Hindlimb muscle (tissue), 1 donor: ENCODE results near the gene TEP1. TPM values are rescaled to one million over a fixed set of nuclear protein-coding genes. Genes with fewer than 3 reads are reported as not detected.
A peak's percentile ranks its signal among the peaks of the same experiment; 100 is the strongest.
"Not testable (repeated sequence)": the region's sequence is repeated elsewhere in the genome, so short reads cannot be mapped to it uniquely, and the experiment has no call there.

Source experiments
- DNase-seq: peaks from one replicate; pipeline ENCODE4 v3.0.0-alpha.2; 2013
- polyA plus RNA-seq: library from polyadenylated mRNA; unstranded; fragments of 120-200 nt; gene quantifications from one replicate; pipeline ENCODE4 v1.2.1, GENCODE V29; 2013; ENCODE audit not compliant: insufficient read length

The TEP1 gene
- polyA plus RNA-seq, 1 donor: 17.5 TPM

DNA sequence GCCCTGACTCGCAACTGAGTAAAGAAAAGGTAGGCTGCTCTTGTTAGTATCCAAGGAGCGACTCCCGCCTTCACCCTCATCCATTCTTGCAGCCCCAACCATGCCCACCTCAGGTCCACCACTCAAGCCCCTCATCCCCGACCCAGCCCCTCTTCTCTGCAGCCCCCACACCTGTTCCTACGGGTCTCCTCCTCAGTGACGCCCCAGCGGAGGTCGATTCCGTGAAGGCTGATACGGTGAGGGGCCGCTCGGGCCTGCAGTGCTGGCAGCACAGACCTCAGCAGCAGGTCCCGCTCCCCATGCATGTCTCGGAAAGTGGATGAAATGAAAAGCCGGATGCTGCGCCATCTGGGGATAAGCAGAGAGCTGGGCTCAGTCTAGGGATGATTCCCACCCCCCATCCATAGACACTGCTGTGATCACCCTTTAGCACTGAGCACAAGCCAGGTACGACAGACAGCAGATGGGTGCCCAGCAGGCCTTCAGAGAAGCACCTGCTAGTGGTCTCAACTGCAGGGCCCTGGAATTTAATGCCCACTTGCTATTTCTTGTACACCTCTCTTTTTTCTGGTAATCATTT is 26.9 kb downstream of the TEP1 start:
- no peak for DNase-seq

- no peak for DNase-seq
These were observed 28.4 kb downstream of the TEP1 start for GRCh38 chr14:20384886-20385285.

DNA sequence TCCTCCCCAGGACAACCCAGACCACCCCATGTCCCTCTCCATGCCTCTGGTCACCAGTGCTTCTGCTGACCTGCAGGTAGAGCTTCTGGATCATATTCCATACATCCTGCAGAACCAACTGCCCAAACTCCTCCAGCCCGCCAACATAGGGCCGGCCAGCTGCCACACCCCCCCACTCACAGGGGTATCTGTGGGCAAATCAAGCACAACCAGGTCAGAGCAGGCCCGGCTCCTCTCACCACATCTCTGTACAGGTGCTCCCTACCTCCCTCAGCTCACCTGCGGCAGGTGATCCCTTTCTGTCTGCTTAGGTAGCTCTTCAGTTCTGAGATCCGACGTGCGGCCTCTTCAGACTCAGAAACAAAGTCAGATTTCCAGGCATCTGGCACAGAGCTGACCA is 29.0 kb downstream of the TEP1 start:
- no peak for DNase-seq

DNA sequence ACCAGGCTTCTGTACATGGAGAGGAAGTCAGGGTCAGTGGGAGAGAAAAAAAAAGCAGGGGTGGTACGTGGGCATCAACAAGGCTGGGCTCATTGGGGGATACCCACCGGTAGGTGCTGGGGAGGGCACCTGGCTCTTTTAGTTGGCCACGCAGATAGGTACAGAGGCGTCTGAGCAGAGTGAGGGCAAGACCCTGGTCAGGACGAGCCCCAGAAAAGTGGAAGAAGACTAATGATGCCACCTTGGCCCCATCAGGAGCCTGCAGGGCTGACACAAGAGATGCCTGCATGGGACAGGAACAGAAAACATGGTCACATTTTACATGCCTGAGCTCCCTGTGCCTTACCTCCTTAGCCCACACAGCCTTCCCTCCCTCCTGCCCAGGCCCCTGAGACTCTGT is 29.7 kb downstream of the TEP1 start:
- DNase-seq: no peak

GRCh38 chr14:20383032-20383431 is 30.3 kb downstream of the TEP1 start:
- DNase-seq: no peak

DNA sequence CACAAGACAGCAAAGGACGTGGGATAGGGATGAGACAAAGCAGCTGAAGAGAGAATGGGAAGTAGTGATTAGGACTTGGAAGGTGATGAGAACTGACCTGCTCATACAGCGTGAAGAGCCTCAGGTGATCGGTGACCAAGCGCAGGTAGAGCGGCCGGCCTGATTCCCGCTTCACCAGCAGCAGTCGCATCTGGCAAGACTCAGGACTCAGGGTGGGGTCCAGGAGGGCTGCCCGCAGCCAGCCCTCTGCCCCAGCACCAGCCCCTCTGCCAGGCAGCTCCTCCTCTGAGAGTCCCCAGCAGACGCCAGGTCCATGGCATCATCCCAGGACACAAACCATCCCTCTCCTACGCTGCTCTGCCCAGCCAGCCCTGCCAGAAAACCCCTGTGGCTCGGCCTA is 30.8 kb downstream of the TEP1 start:
- no peak for DNase-seq

GRCh38 chr14:20381341-20381740 is 32.0 kb downstream of the TEP1 start:
- no peak for DNase-seq

DNA sequence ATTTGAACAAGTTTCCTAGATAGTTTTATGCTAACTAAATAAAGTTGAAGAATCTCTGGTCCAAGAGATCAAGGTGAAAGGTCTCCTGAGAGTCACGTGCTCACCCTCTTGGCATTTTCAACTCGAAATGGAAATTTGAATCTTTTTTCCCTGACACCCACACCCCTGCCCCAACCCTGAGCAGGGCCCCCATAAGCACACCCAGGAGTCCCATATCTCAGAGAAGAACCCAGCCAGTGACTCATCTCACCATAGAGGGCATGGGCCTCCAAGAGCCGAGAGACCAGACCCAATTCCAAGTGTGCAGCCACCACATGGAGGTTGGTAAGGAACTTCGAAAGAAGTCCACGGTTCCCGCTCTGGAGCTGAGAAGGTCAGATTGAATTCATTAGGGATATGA is 32.6 kb downstream of the TEP1 start:
- DNase-seq: no peak

GRCh38 chr14:20379743-20380142 is 33.6 kb downstream of the TEP1 start:
- no peak for DNase-seq

DNA sequence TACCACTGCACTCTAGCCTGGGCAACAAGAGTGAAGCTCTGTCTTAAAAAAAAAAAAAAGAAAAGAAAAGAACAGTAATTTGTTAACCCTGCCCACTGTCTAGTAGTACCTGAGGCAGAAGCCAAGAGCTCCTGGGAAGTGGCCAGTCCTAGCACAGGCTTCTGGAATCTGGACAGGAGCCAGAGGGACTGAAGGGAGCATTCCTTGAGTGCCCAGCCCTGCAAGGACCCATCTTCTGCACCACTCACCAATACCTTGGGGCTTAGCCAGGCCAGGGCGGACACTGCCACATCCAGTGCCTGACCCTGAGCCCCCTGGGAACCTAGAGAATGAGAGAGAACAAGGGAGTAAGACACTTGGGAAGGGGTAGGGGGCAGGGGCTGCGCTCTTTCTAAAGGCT is 36.1 kb downstream of the TEP1 start:
- no peak for DNase-seq

- DNase-seq: no peak
These were observed 37.2 kb downstream of the TEP1 start for GRCh38 chr14:20376071-20376588.

DNA sequence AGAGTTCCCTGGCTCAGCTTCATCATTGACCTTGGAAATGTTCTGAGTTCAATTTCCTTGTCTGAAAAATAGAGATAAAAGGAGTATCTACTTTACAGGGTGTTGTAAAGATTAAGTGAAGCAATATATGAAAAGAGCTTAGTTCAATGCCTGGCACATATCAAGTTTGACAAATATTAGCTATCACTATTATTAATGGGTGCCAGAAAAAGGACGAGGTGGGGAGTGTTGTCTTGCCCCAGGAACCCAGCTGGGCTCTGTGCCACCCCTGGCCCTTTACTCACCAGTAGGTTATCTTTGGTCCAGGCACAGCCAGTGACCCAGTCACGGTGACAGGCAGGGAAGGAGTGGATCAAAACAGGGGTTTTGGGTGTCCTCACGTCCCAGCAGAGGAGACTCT is 37.8 kb downstream of the TEP1 start:
- DNase-seq: no peak

DNA sequence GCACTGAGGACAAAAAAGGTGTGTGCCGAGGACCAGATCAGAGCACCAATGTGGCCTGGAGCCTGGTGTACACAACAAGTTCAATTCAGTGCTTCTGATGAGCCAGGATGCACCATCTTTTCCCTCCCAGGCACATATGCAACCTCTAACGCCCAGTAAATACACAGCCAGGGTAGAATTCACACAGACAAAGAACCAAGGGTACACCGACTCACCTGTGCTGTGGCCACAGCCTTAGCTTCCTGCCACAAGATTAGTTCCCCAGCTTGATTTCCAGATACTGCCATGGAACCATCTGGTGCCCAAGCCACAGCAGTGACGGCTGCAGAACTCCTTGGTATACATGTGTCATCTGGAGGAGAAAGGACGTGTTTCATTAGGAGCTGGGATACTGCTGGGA is 40.5 kb downstream of the TEP1 start:
- DNase-seq: no peak

GRCh38 chr14:20365928-20366327 is 47.4 kb downstream of the TEP1 start:
- no peak for DNase-seq

- not testable (repeated sequence) for DNase-seq
These were observed 54.8 kb downstream of the TEP1 start for GRCh38 chr14:20358474-20358873.

GRCh38 chr14:20356422-20356821 is 56.9 kb downstream of the TEP1 start:
- no peak for DNase-seq

DNA sequence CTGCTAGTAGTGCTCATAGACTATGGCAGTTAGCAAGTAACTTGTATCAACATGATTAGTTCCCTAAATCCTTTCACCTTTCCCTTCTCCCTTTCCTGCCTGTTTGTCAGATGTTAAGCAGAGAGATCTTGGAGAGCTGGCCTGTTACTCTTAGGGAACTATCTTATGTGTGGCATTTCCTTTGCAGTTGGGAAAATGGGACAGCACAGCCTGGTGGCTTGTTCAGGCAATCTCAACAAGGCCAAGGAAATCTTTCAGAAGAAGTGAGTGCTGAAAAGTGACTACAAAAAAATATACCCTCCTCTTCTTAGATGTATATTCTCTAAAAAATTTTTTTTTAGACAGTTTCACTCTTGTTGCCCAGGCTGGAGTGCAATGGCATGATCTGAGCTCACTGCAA is 62.4 kb downstream of the TEP1 start:
- no peak for DNase-seq

DNA sequence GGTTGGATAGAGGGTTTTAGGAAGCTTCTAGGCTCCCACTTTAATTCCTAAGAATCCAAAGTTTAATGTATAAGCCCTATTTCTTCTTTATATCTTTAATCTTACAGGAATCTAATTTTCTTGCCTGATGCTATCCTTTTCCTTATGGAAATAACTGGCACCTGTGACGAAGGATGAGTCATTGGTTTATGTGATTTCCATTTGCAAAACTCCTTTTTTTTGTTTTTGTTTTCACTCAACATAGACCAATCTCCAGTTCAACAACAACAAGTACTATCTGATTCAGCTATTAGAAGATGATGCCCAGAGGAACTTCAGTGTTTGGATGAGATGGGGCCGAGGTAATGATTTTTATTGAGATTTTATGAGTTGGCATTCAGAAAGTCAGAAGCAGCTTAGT is 63.0 kb downstream of the TEP1 start:
- DNase-seq: no peak

GRCh38 chr14:20347747-20348146 is 65.6 kb downstream of the TEP1 start:
- DNase-seq: no peak

DNA sequence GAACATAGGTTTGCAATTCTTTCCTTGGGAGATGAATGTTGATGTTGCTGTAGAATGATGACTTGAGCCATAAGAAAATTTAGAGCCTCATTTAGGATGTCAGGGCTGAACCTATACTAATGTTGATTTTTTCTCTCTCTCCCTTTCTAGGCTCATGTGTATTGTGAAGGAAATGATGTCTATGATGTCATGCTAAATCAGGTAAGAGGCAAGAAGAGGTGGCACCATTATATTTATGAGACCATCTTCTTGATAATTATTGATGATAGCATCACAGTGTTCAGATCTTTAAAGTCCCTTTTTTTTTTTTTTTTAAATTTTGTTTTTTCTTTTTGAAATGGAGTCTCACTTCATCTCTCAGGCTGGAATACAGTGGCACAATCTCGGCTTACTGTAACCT is 66.6 kb downstream of the TEP1 start:
- DNase-seq: no peak

DNA sequence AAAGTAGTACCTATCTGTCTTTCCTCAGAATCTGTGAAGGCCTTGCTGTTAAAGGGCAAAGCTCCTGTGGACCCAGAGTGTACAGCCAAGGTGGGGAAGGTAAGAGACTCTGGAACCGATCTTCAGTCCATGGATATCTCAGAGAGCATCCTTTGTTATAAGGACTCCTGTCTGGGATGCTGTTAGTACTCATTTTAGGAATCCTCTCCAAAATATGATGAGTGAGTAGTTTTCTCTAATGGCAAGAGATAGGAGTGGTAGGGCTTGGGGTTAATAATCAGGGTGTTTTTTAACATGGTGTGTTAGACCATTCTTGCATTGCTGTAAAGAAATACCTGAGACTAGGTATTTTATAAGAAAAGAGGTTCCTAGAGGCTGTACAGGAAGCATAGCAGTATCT is 67.9 kb downstream of the TEP1 start:
- no peak for DNase-seq

DNA sequence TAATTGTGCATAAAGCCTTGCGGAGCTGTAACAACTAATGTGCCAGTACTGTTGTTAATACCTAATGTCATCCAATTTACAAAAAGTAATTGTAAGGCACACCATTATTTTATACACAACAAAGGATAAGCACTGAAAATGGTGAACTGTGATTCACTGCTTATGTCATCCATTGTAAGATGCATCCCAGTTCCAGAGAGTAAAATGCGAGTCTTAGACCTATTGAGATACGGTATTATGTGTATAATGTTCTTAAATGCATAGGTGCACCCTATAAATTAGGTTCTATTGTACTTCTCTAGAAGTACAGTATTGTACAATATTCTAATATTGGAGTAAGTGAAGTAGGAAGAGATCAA is 69.5 kb downstream of the TEP1 start:
- no peak for DNase-seq

GRCh38 chr14:20343092-20343861 is 70.0 kb downstream of the TEP1 start, which contains the start of gene PARP2:
PARP2 (plus strand) TSS chr14:20343635; CDS start chr14:20343642, 7 bp downstream.
- peak; percentile 98 for DNase-seq

DNA sequence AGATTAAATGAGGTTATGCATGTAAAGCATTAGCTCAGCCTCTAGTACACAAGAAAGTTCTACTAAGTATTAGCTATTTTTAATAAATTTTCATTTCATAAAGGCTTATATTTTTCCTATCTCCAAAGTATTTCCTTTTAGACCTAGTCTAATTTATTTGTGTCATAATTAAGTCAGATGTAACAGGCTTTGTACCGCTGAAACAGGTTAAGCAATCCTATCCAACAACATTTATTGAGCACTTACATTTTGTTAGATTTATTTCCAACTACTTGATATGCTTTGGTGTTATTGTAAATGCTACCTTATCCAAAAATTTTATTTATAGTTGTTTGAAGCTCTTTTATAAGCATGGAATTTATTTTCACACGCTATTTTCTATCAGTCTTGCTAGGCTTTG is 71.7 kb downstream of the TEP1 start:
- no peak for DNase-seq
